ENCODE measurements around the gene UBE3D. TPM values are rescaled to one million over a fixed set of nuclear protein-coding genes. Genes with fewer than 3 reads are reported as not detected.

UBE3D gene
- total and polyA plus RNA-seq, 2 of the 4 experiments (the other 2 are of a cell fraction): 3.2 to 6.3 TPM

- no peak within 1 kb of the TSS for H2BK20ac ChIP-seq (ENCODE audit: low read depth, low read length)
- H3K14ac ChIP-seq (replicated peaks; ENCODE audit: low read depth, low read length): peak within 1 kb of the TSS; percentile 69
- H4K5ac ChIP-seq (ENCODE audit: low read depth, low read length): no peak within 1 kb of the TSS; the same call in 1 of the 2 replicates
- no peak within 1 kb of the TSS for H3K18ac ChIP-seq (ENCODE audit: low read depth, low read length)
- TF ChIP-seq NFE2L2 (IDR thresholded peaks at IDR 0.05; ENCODE audit: low read depth, low read length): no peak
- TF ChIP-seq BHLHE40 (IDR thresholded peaks at IDR 0.05; ENCODE audit: low read depth, low read length): no peak; the same call in 1 of the 2 replicates
- TF ChIP-seq ELK1 (IDR thresholded peaks at IDR 0.05; ENCODE audit: borderline replicate concordance, low read depth, low read length): no peak
- peak; percentile 65; the same call in 1 of the 2 replicates for TF ChIP-seq MAZ (IDR thresholded peaks at IDR 0.05; ENCODE audit: borderline replicate concordance, low read depth, low read length)
- peak; percentile 47; the same call in 1 of the 2 replicates for TF ChIP-seq CEBPB (IDR thresholded peaks at IDR 0.05; ENCODE audit: low read depth, low read length)
- TF ChIP-seq SMC3 (IDR thresholded peaks at IDR 0.05; ENCODE audit: low read depth, low read length): peak; percentile 93
- TF ChIP-seq POLR2A (IDR thresholded peaks at IDR 0.05; ENCODE audit: low read depth, low read length): 0 out of 2 replicates have a peak, but pooled peaks have one; percentile 31
- TF ChIP-seq CHD1 (IDR thresholded peaks at IDR 0.05; ENCODE audit: low read depth, low read length): no peak
- peak; percentile 99 for TF ChIP-seq CTCF (conservative IDR thresholded peaks at IDR 0.05; ENCODE audit: low read depth, low read length)
- TF ChIP-seq MXI1 (IDR thresholded peaks at IDR 0.05; ENCODE audit: borderline replicate concordance, low read depth, low read length): peak; percentile 99
- TF ChIP-seq RAD21 (IDR thresholded peaks at IDR 0.05; ENCODE audit: low read length): peak; percentile 99
- H3K4me1 ChIP-seq (ENCODE audit: control insufficient read depth, insufficient read depth, low read length): no peaks in the 10 kb centered on the region
- peak; percentile 89 for ATAC-seq (ENCODE audit: low read depth)
- dilution Hi-C loops (cut with HindIII; ENCODE audit: low sequenced_read_pairs, unreplicated experiment): loop anchor here (25.0 kb wide), 1 partner anchor 445 kb away; the partner anchor contains the start of gene PRSS35
- in situ Hi-C loops (cut with MboI; ENCODE audit: low sequenced_read_pairs): loop anchor here (5.0 to 25.0 kb wide), 3 partner anchors 130 to 705 kb away; partner anchors contain the start of gene TPBG
- peak within 1 kb of the TSS; percentile 92 for H3K4me2 ChIP-seq (ENCODE audit: low read depth, low read length)
- H4K20me1 ChIP-seq (ENCODE audit: insufficient read depth, low read length): no peaks in the 10 kb centered on the region
- H3K56ac ChIP-seq (ENCODE audit: extremely low read depth, insufficient read depth, low read length): peak within 1 kb of the TSS; percentile 54
- peaks cover 15 to 27% of the 10 kb centered on the region in 2 experiments; a peak in 3 of 4 replicates for H3K79me1 ChIP-seq (ENCODE audit: low read depth in 1 of 2, low read length in 2 of 2)
- peak within 1 kb of the TSS; percentile 62 for H3K27ac ChIP-seq (ENCODE audit: insufficient read depth, low read length)
- H4K91ac ChIP-seq (ENCODE audit: insufficient read depth, low read depth, low read length): peak within 1 kb of the TSS; percentile 51
- H2BK5ac ChIP-seq (ENCODE audit: low read depth, low read length, poor library complexity, severe bottlenecking): peak within 1 kb of the TSS; percentile 61
- no peak within 1 kb of the TSS; the same call in 1 of the 2 replicates for H2BK120ac ChIP-seq (ENCODE audit: low read depth, low read length)
- 1% methylated on average over 16 of the region's 78 CpGs; no CpG with 5 or more reads in 1 of the 2 experiments for WGBS, 2 experiments (ENCODE audit: extremely low coverage in 2 of 2, insufficient read length in 1 of 2)
- H2AK5ac ChIP-seq (ENCODE audit: low read depth, low read length): 0 out of 2 replicates have a peak within 1 kb of the TSS, but pooled peaks have one; percentile 30
- no peaks in the 10 kb centered on the region for H3K9me1 ChIP-seq (ENCODE audit: insufficient read depth, low read length)
- peak within 1 kb of the TSS; percentile 95 for H3K9ac ChIP-seq (ENCODE audit: low read depth, low read length)
- peak within 1 kb of the TSS; percentile 35 for H3K23ac ChIP-seq (ENCODE audit: low read depth, low read length)
- POLR2A ChIA-PET (ENCODE audit: unreplicated experiment): interaction anchor here (0.7 kb wide), 1 partner anchor 116 kb away, joined by 3 read pairs; no protein-coding TSS in a partner anchor
- H4K8ac ChIP-seq (ENCODE audit: low read depth in 2 of 2, low read length in 2 of 2): peak within 1 kb of the TSS in 1 of 2 experiments; percentile 61; a peak in 2 of 4 replicates
- peak within 1 kb of the TSS; percentile 89 for H3K4me3 ChIP-seq (ENCODE audit: insufficient read depth, low read depth, low read length)
- H2AFZ ChIP-seq (replicated peaks; ENCODE audit: low read length, poor library complexity): peak within 1 kb of the TSS; percentile 98
- H3K36me3 ChIP-seq (ENCODE audit: control insufficient read depth, insufficient read depth, low read length): no peaks in the 10 kb centered on the region
- CTCF ChIA-PET: interaction anchor here (0.6 to 4.8 kb wide), 27 partner anchors 10 to 862 kb away, joined by 3 to 74 read pairs (median 4); partner anchors contain the start of gene PRSS35
- peak within 1 kb of the TSS; percentile 62 for H3K4ac ChIP-seq (ENCODE audit: low read depth, low read length)
- H3K9me3 ChIP-seq (ENCODE audit: control insufficient read depth, insufficient read depth, low read length): no peaks in the 10 kb centered on the region
- no peaks in the 10 kb centered on the region for H3K27me3 ChIP-seq (ENCODE audit: control insufficient read depth, insufficient read depth, low read length)
- BruUV-seq (replicated peaks): no TSS peak
- H2AK9ac ChIP-seq (replicated peaks; ENCODE audit: low read depth, low read length, poor library complexity): peak within 1 kb of the TSS; percentile 92
- no peak within 1 kb of the TSS; the same call in 2 of the 3 replicates for H2BK15ac ChIP-seq (ENCODE audit: low read depth, low read length)
- intact Hi-C loops (cut with micrococcal nuclease): loop anchor here (1.0 to 5.0 kb wide), 5 partner anchors 126 to 790 kb away; partner anchors contain the start of genes CYB5R4, PGM3 and RWDD2A
- DNase-seq: peak; percentile 91
Observed at GRCh38 chr6:83067448-83068439, 2.1 kb upstream of the UBE3D start, which contains the start of gene DOP1A. Gene DOP1A, plus strand, starts transcription at chr6:83067671. Its CDS starts 29,307 bp downstream, at chr6:83096978.

Measured in IMR-90 (cell line).